ENCODE measurements around the gene ACOX3. TPM values are rescaled to one million over a fixed set of nuclear protein-coding genes. Genes with fewer than 3 reads are reported as not detected.

ACOX3 gene
- total and polyA plus RNA-seq, 8 donors, result 13.5 to 45.5 (median 32.8) TPM

GRCh38 chr4:8469550-8469949, 29.0 kb upstream of the ACOX3 start:
- 94 to 97% (median 94%) methylated on average over 12 to 14 of the region's 14 CpGs for WGBS, 5 donors
- no peak overlapping the region for H3K27ac ChIP-seq

GRCh38 chr4:8468746-8469535, 28.4 kb upstream of the ACOX3 start:
- Histone ChIP-seq H3K4me3 (no peak overlapping the region), H3K27ac (no peak overlapping the region), H3K4me1 (peaks cover 6 to 26% (median 19%) of the 10 kb centered on the region in 4 donors), H3K9me3 (no peaks in the 10 kb centered on the region), H3K27me3 (no peaks in the 10 kb centered on the region), H3K36me3 (peaks cover 31 to 76% (median 73%) of the 10 kb centered on the region in 4 donors)
- DNase-seq, result peak; percentile 64 to 86
- intact Hi-C loops (cut with DNase I; ENCODE audit: low total_unique reads), result no loop called here
- WGBS, 5 donors, result 45 to 54% (median 53%) methylated on average over 16 to 21 of the region's 21 CpGs
- TF ChIP-seq EP300 (IDR thresholded peaks at IDR 0.05) (no peak), POLR2A (IDR thresholded peaks at IDR 0.05) (no peak)
- TF ChIP-seq, protein P1, sequence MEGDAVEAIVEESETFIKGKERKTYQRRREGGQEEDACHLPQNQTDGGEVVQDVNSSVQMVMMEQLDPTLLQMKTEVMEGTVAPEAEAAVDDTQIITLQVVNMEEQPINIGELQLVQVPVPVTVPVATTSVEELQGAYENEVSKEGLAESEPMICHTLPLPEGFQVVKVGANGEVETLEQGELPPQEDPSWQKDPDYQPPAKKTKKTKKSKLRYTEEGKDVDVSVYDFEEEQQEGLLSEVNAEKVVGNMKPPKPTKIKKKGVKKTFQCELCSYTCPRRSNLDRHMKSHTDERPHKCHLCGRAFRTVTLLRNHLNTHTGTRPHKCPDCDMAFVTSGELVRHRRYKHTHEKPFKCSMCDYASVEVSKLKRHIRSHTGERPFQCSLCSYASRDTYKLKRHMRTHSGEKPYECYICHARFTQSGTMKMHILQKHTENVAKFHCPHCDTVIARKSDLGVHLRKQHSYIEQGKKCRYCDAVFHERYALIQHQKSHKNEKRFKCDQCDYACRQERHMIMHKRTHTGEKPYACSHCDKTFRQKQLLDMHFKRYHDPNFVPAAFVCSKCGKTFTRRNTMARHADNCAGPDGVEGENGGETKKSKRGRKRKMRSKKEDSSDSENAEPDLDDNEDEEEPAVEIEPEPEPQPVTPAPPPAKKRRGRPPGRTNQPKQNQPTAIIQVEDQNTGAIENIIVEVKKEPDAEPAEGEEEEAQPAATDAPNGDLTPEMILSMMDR (IDR thresholded peaks at IDR 0.05), result peak in 5 of 7 experiments; percentile 53 to 86 (median 85)

More at GRCh38 chr4:8469550-8469949, 29.0 kb upstream of the ACOX3 start:
- TF ChIP-seq POLR2AphosphoS5 (IDR thresholded peaks at IDR 0.05) (no peak), POLR2A (IDR thresholded peaks at IDR 0.05) (no peak), EP300 (IDR thresholded peaks at IDR 0.05) (no peak)
- TF ChIP-seq, protein P1 (IDR thresholded peaks at IDR 0.05), result no peak
- H3K27me3 ChIP-seq, result no peaks in the 10 kb centered on the region
- no peak for DNase-seq
- H3K4me1 ChIP-seq, result peaks cover 6 to 30% (median 19%) of the 10 kb centered on the region in 4 donors
- intact Hi-C loops (cut with DNase I; ENCODE audit: low total_unique reads), result no loop called here
- no peak overlapping the region for H3K4me3 ChIP-seq
- peaks cover 29 to 70% (median 67%) of the 10 kb centered on the region in 4 donors for H3K36me3 ChIP-seq
- no peaks in the 10 kb centered on the region for H3K9me3 ChIP-seq

DNA sequence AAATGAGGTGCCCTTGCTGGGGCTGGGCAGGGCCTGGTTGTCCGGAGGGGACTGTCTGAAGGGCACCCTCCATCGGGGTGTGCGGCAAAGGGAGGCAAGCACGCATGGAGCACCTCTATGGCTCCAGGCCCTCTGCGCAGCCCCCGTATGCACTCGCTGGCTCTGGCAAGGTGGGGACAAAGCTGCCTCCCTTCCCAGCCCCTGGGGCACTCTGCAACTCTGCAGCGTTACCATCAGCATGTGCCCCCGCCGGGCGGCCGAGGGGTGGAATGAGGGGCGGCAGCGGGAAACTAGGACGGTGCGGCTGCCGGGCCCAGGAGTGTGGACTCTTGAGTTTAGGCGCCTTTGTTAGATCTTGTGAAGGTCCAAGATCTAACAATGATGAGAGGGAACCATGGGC, 26.5 kb upstream of the ACOX3 start:
- WGBS, 5 donors, result 93 to 97% (median 96%) methylated on average over 18 of the region's 18 CpGs
- no peaks in the 10 kb centered on the region for H3K27me3 ChIP-seq
- H3K36me3 ChIP-seq, result peaks cover 36 to 93% (median 90%) of the 10 kb centered on the region in 4 donors
- TF ChIP-seq, protein P1 (IDR thresholded peaks at IDR 0.05), result no peak
- TF ChIP-seq POLR2A (IDR thresholded peaks at IDR 0.05) (no peak), POLR2AphosphoS5 (IDR thresholded peaks at IDR 0.05) (no peak)
- DNase-seq, result no peak
- no peaks in the 10 kb centered on the region for H3K9me3 ChIP-seq
- no peak overlapping the region for H3K27ac ChIP-seq
- intact Hi-C loops (cut with DNase I; ENCODE audit: low total_unique reads), result no loop called here
- peaks cover under 1 to 7% (median 3%) of the 10 kb centered on the region in 4 donors for H3K4me1 ChIP-seq
- no peak overlapping the region for H3K4me3 ChIP-seq

GRCh38 chr4:8465615-8466611, 25.4 kb upstream of the ACOX3 start:
- H3K4me1 ChIP-seq, result no peaks in the 10 kb centered on the region
- TF ChIP-seq EP300 (IDR thresholded peaks at IDR 0.05), result no peak
- TF ChIP-seq, protein P1 (IDR thresholded peaks at IDR 0.05), result no peak
- no peak for TF ChIP-seq POLR2A (IDR thresholded peaks at IDR 0.05)
- no peak for TF ChIP-seq POLR2AphosphoS5 (IDR thresholded peaks at IDR 0.05)
- no peaks in the 10 kb centered on the region for H3K27me3 ChIP-seq
- H3K36me3 ChIP-seq, result peaks cover 34 to 97% (median 92%) of the 10 kb centered on the region in 4 donors
- 84 to 89% (median 87%) methylated on average over 28 to 31 of the region's 31 CpGs for WGBS, 5 donors
- no peak overlapping the region for H3K4me3 ChIP-seq
- H3K9me3 ChIP-seq, result no peaks in the 10 kb centered on the region
- intact Hi-C loops (cut with DNase I; ENCODE audit: low total_unique reads), result no loop called here
- no peak for DNase-seq
- no peak overlapping the region for H3K27ac ChIP-seq

Data from stomach (tissue), 9 donors.